T-cell (primary cell): ENCODE data around the gene PFN4. TPM values are rescaled to one million over a fixed set of nuclear protein-coding genes. Genes with fewer than 3 reads are reported as not detected.
"Not testable (repeated sequence)": the region's sequence is repeated elsewhere in the genome, so short reads cannot be mapped to it uniquely, and the experiment has no call there.

ENCODE experiments used
- ATAC-seq, 4 experiments: fragments of 200-7000 bp in 3 of 4; fragments of 150-1000 bp in 1 of 4; cut with Tn5 transposase; replicated peaks in 1 of 4; 1 replicate in 3 of 4; 2 replicates in 1 of 4; pipeline ENCODE4 v1.10.0; 2021; ENCODE audit warnings: moderate library complexity in 3 of 4, mild to moderate bottlenecking in 2 of 4, moderate number of reproducible peaks in 1 of 4
- CTCF ChIA-PET, 2 donors: fragments of 300-600 bp; sonication (Branson Sonifier 250); formaldehyde crosslinking; loops; one replicate each; lab custom pipeline; 2022; ENCODE audit warnings: antibody characterized with exemption in 2 of 2; lab: Charles Lee
- POLR2A ChIA-PET, 2 donors: fragments of 300-600 bp; sonication (Branson Sonifier 250); formaldehyde crosslinking; loops; one replicate each; lab custom pipeline; 2022; ENCODE audit warnings: antibody characterized with exemption in 2 of 2; lab: Charles Lee
- DNase-seq, 35 experiments: peaks; one replicate each; pipeline versions ENCODE4 v3.0.0 to v3.0.0-alpha.2; 2013 to 2023
- H3K27ac ChIP-seq: one replicate; pipeline ENCODE4 v1.5.1; 2013; ENCODE audit warnings: low read length
- H3K27me3 ChIP-seq, 2 experiments: replicated peaks in 1 of 2; 1 replicate in 1 of 2; 2 replicates in 1 of 2; pipeline versions ENCODE4 v1.6.1 to v1.7.0; 2013; ENCODE audit warnings: low read length in 1 of 2, mixed read lengths in 1 of 2; ENCODE audit not compliant: control insufficient read depth in 2 of 2, insufficient read depth in 2 of 2; ENCODE audit errors: extremely low read depth in 1 of 2
- H3K36me3 ChIP-seq, 2 donors: 1 replicate in 1 of 2; 2 replicates in 1 of 2; pipeline versions ENCODE4 v1.6.1 to v1.7.0; 2013; ENCODE audit warnings: low read length in 1 of 2; ENCODE audit not compliant: control insufficient read depth in 2 of 2, insufficient read depth in 1 of 2; ENCODE audit errors: extremely low read depth in 1 of 2
- H3K4me1 ChIP-seq, 2 experiments: 1 replicate in 1 of 2; 2 replicates in 1 of 2; pipeline versions ENCODE4 v1.6.1 to v1.7.0; 2013; ENCODE audit warnings: low read length in 2 of 2, mixed read lengths in 1 of 2; ENCODE audit not compliant: insufficient read depth in 2 of 2, control insufficient read depth in 1 of 2; ENCODE audit errors: extremely low read depth in 1 of 2
- H3K4me3 ChIP-seq, 2 donors: 1 replicate in 1 of 2; 2 replicates in 1 of 2; pipeline versions ENCODE4 v1.5.1 to v1.7.0; 2013; ENCODE audit warnings: mild to moderate bottlenecking in 2 of 2, low read length in 1 of 2, moderate library complexity in 1 of 2; ENCODE audit not compliant: control insufficient read depth in 1 of 2; ENCODE audit errors: extremely low read depth in 1 of 2
- H3K9me3 ChIP-seq: 2 replicates; pipeline ENCODE4 v1.7.0; 2013
- H3K27ac Mint-ChIP-seq, 2 donors: one replicate each; pipeline ENCODE4 v1.8.0; 2020 to 2021; ENCODE audit warnings: mild to moderate bottlenecking in 2 of 2, mixed read lengths in 2 of 2
- H3K27me3 Mint-ChIP-seq, 2 donors: one replicate each; pipeline ENCODE4 v1.8.0; 2021 to 2022; ENCODE audit warnings: mixed read lengths in 2 of 2
- H3K36me3 Mint-ChIP-seq: one replicate; pipeline ENCODE4 v1.8.0; 2021; ENCODE audit warnings: mixed read lengths
- H3K4me1 Mint-ChIP-seq, 3 donors: one replicate each; pipeline ENCODE4 v1.8.0; 2020 to 2022; ENCODE audit warnings: mixed read lengths in 3 of 3, mild to moderate bottlenecking in 1 of 3
- H3K4me3 Mint-ChIP-seq, 3 donors: one replicate each; pipeline ENCODE4 v1.8.0; 2020 to 2022; ENCODE audit warnings: mild to moderate bottlenecking in 3 of 3, mixed read lengths in 3 of 3, moderate library complexity in 3 of 3
- H3K9me3 Mint-ChIP-seq, 3 donors: one replicate each; pipeline ENCODE4 v1.8.0; 2020 to 2022; ENCODE audit warnings: mixed read lengths in 3 of 3
- WGBS: methylation state at CpG from one replicate; pipeline ENCODE4 v1.1.5; 2013; ENCODE audit warnings: missing lambda C conversion rate; ENCODE audit not compliant: insufficient coverage; 5-methylcytosine and 5-hydroxymethylcytosine counted together
- total RNA-seq, 35 experiments: library from RNA in 6 of 35; stranded (reverse) in 6 of 35; fragments of 120-200 nt in 1 of 35; gene quantifications; one replicate each; pipeline versions ENCODE4 v1.2.1 to v1.2.4 and lab custom pipeline; 2013 to 2026

Gene PFN4
- total RNA-seq, 5 donors from 2014 or later (not counting 1 experiment from before 2014, with no cell fraction given), result 0.28 to 0.49 TPM; not detected in 3

- ATAC-seq, result no peak
Observed at GRCh38 chr2:24101992-24102391, 21.1 kb downstream of the PFN4 start.

GRCh38 chr2:24100732-24101131 is 22.4 kb downstream of the PFN4 start:
- CTCF ChIA-PET, H3K4me1 Mint-ChIP-seq, H3K27ac Mint-ChIP-seq, ATAC-seq, H3K4me3 Mint-ChIP-seq, H3K27me3 ChIP-seq, H3K9me3 ChIP-seq, H3K27ac ChIP-seq, H3K27me3 Mint-ChIP-seq, H3K4me3 ChIP-seq, H3K36me3 ChIP-seq, DNase-seq, H3K4me1 ChIP-seq, POLR2A ChIA-PET: not testable (repeated sequence)
- Mint-ChIP-seq H3K36me3 (peaks cover 59% of the 10 kb centered on the region), H3K9me3 (peaks cover 2 to 15% (median 11%) of the 10 kb centered on the region in 3 donors)
- no CpG with 5 or more reads among the region's 2 CpGs for WGBS

More at GRCh38 chr2:24101992-24102391, 21.1 kb downstream of the PFN4 start:
- no peak overlapping the region for H3K4me3 ChIP-seq
- ChIA-PET CTCF (no interaction called here), POLR2A (interaction anchor here in 1 of 2 donors (0.6 kb wide), 1 partner anchor 10 kb away, joined by 12 read pairs; no protein-coding TSS in a partner anchor)
- no peaks in the 10 kb centered on the region for H3K4me1 ChIP-seq
- H3K9me3 ChIP-seq, result no peaks in the 10 kb centered on the region
- peaks cover 4 to 24% (median 11%) of the 10 kb centered on the region in 3 donors for H3K9me3 Mint-ChIP-seq
- peaks cover 0 to 4% of the 10 kb centered on the region in 2 donors for H3K36me3 ChIP-seq
- no peaks in the 10 kb centered on the region for H3K27me3 Mint-ChIP-seq
- no peak for DNase-seq
- WGBS, result no CpG with 5 or more reads among the region's 2 CpGs
- no peak overlapping the region for H3K27ac Mint-ChIP-seq
- no peak overlapping the region for H3K27ac ChIP-seq
- peaks cover 0 to 5% (median 0%) of the 10 kb centered on the region in 3 donors for H3K4me1 Mint-ChIP-seq
- no peak overlapping the region for H3K4me3 Mint-ChIP-seq
- peaks cover 54% of the 10 kb centered on the region for H3K36me3 Mint-ChIP-seq
- H3K27me3 ChIP-seq, result no peaks in the 10 kb centered on the region

- ATAC-seq, H3K27ac Mint-ChIP-seq: not testable (repeated sequence)
- WGBS, result 96% methylated on average over 10 of the region's 17 CpGs
Observed at GRCh38 chr2:24095171-24095677, 27.9 kb downstream of the PFN4 start.

DNA sequence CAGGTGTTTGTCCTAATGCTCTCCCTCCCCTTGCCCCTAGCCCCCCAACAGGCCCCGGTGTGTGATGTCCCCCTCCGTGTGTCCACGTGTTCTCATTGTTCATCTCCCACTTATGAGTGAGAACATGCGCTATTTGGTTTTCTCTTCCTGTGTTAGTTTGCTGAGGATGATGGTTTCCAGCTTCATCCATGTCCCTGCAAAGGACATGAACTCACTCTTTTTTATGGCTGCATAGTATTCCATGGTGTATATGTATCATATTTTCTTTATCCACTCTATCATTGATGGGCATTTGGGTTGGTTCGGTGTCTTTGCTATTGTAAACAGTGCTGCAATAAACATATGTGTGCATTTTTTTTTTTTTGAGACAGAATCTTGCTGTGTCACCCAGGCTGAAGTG is 29.9 kb downstream of the PFN4 start:
- H3K36me3 Mint-ChIP-seq, result peaks cover 43% of the 10 kb centered on the region
- H3K4me1 Mint-ChIP-seq, DNase-seq, H3K9me3 ChIP-seq, H3K9me3 Mint-ChIP-seq, ATAC-seq, CTCF ChIA-PET, H3K4me3 ChIP-seq, H3K4me1 ChIP-seq, H3K27me3 Mint-ChIP-seq, H3K27ac ChIP-seq, H3K27ac Mint-ChIP-seq, H3K4me3 Mint-ChIP-seq, H3K27me3 ChIP-seq: not testable (repeated sequence)
- peaks cover 0 to 17% of the 10 kb centered on the region in 2 donors for H3K36me3 ChIP-seq
- no CpG with 5 or more reads among the region's 5 CpGs for WGBS
- POLR2A ChIA-PET, result interaction anchor here in 1 of 2 donors (0.6 kb wide), 1 partner anchor 54 kb away, joined by 5 read pairs; no protein-coding TSS in a partner anchor

More at GRCh38 chr2:24095171-24095677, 27.9 kb downstream of the PFN4 start:
- H3K27me3 ChIP-seq, H3K4me1 ChIP-seq, H3K27ac ChIP-seq, H3K9me3 ChIP-seq, H3K27me3 Mint-ChIP-seq, H3K4me3 ChIP-seq, H3K9me3 Mint-ChIP-seq, POLR2A ChIA-PET, H3K4me3 Mint-ChIP-seq, DNase-seq, H3K4me1 Mint-ChIP-seq: not testable (repeated sequence)
- peaks cover 0 to 15% of the 10 kb centered on the region in 2 donors for H3K36me3 ChIP-seq
- peaks cover 51% of the 10 kb centered on the region for H3K36me3 Mint-ChIP-seq
- CTCF ChIA-PET, result interaction anchor here in 1 of 2 donors (0.6 kb wide), 1 partner anchor 12 kb away, joined by 4 read pairs; no protein-coding TSS in a partner anchor

DNA sequence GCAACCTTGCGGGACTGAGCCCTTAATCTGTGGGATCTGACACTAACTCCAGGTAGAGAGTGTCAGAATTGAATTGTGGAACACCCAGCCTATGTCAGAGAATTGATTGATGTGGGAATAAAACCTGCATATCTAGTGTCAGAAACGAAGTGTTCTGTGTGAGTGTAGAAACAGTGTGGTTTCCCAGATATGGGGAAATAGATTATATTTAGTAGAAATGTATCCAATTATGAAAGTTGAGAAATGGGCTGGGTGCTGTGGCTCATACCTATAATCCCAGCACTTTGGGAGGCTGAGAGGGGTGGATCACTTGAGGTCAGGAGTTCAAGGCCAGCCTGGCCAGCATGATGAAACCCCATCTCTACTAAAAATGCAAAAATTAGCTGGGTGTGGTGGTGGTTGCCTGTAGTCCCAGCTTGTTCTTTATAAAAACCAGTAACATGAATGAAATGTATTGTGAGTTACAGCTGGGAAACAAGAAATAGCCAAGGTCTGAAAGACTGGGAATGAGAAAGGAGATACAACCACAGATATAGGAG is 34.2 kb downstream of the PFN4 start:
- H3K36me3 Mint-ChIP-seq, result peaks cover 15% of the 10 kb centered on the region
- H3K9me3 Mint-ChIP-seq, result no peaks in the 10 kb centered on the region
- DNase-seq (no peak), ATAC-seq (no peak)
- ChIA-PET CTCF (no interaction called here), POLR2A (no interaction called here)
- Histone ChIP-seq H3K27me3 (peaks cover 0 to 3% of the 10 kb centered on the region in 2 experiments), H3K36me3 (peaks cover 0 to 2% of the 10 kb centered on the region in 2 donors), H3K27ac (no peak overlapping the region), H3K9me3 (no peaks in the 10 kb centered on the region), H3K4me1 (peaks cover 0 to 13% of the 10 kb centered on the region in 2 experiments), H3K4me3 (no peak overlapping the region)
- H3K4me1 Mint-ChIP-seq, result peaks cover 8 to 10% (median 8%) of the 10 kb centered on the region in 3 donors
- 92% methylated on average over 2 of the region's 2 CpGs for WGBS
- H3K4me3 Mint-ChIP-seq, result no peak overlapping the region
- H3K27ac Mint-ChIP-seq, result no peak overlapping the region
- no peaks in the 10 kb centered on the region for H3K27me3 Mint-ChIP-seq

DNA sequence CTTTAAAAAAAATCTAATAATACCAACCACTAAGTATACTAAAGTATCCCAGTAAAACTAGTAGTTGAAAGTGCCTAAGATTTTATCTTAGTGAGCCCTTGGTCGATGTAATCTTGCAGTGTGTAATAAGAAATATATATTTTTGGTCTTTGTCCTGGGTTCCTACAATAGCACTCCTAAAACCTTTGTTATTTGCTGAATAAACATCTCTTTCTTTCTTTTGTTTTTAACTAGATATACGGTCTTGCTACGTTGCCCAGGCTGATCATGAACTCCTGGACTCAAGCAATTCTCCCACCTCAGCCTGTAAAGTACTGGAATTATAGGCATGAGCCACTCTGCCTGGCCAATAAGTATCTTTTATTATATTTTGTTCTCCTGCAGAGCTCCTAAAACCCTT is 36.1 kb downstream of the PFN4 start:
- CTCF ChIA-PET, result interaction anchor here (0.7 to 1.3 kb wide), 2 partner anchors 10 kb away, joined by 3 read pairs; no protein-coding TSS in a partner anchor

More for the DNA sequence above, 36.1 kb downstream of the PFN4 start:
- no peak for ATAC-seq
- POLR2A ChIA-PET, result interaction anchor here in 1 of 2 donors (0.6 kb wide), 1 partner anchor 106 kb away, joined by 3 read pairs; no protein-coding TSS in a partner anchor
- Histone ChIP-seq H3K27me3 (peaks cover 0 to 3% of the 10 kb centered on the region in 2 experiments), H3K4me1 (peaks cover 0 to 20% of the 10 kb centered on the region in 2 experiments), H3K9me3 (no peaks in the 10 kb centered on the region), H3K4me3 (no peak overlapping the region), H3K27ac (no peak overlapping the region), H3K36me3 (peaks cover 0 to 6% of the 10 kb centered on the region in 2 donors)
- no peak for DNase-seq
- no peak overlapping the region for H3K27ac Mint-ChIP-seq
- no CpG with 5 or more reads among the region's 3 CpGs for WGBS
- H3K9me3 Mint-ChIP-seq, result no peaks in the 10 kb centered on the region
- H3K4me3 Mint-ChIP-seq, result no peak overlapping the region
- no peaks in the 10 kb centered on the region for H3K27me3 Mint-ChIP-seq
- peaks cover 6% of the 10 kb centered on the region for H3K36me3 Mint-ChIP-seq
- H3K4me1 Mint-ChIP-seq, result peaks cover 13 to 16% (median 15%) of the 10 kb centered on the region in 3 donors
